HCT116 (cell line): ENCODE results near the gene ZNF83.

Experiments
- CTCF ChIP-seq, 3 experiments: fragments of 200-600 bp in 1 of 3; sonication (generic) in 1 of 3; IDR thresholded peaks in 2 of 3; conservative IDR thresholded peaks in 1 of 3; 2 replicates each; pipeline ENCODE4 v1.5.1; 2012 to 2017; ENCODE audit warnings: low read depth in 2 of 3, low read length in 2 of 3, antibody characterized with exemption in 1 of 3, borderline replicate concordance in 1 of 3, control low read depth in 1 of 3, mild to moderate bottlenecking in 1 of 3, mixed read lengths in 1 of 3, mixed run types in 1 of 3, moderate library complexity in 1 of 3; ENCODE audit not compliant: insufficient read depth in 1 of 3
- EGR1 ChIP-seq: IDR thresholded peaks from 2 replicates; pipeline ENCODE4 v1.6.1; 2012; ENCODE audit warnings: low read depth
- EZH2 ChIP-seq: fragments of 200-600 bp; sonication (generic); IDR thresholded peaks from 2 replicates; pipeline ENCODE4 v1.6.1; 2017; ENCODE audit warnings: antibody characterized with exemption, mixed run types
- EZH2phosphoT487 ChIP-seq: fragments of 200-600 bp; IDR thresholded peaks from 2 replicates; pipeline ENCODE4 v1.6.1; 2018; ENCODE audit warnings: antibody characterized with exemption, borderline replicate concordance
- JUND ChIP-seq: IDR thresholded peaks from 2 replicates; pipeline ENCODE4 v1.6.1; 2012
- POLR2A ChIP-seq: IDR thresholded peaks from 2 replicates; pipeline ENCODE4 v1.7.0; 2011; ENCODE audit warnings: borderline replicate concordance; ENCODE audit not compliant: insufficient read depth, insufficient read length; ENCODE audit errors: extremely low read depth
- POLR2AphosphoS5 ChIP-seq: IDR thresholded peaks from 2 replicates; pipeline ENCODE4 v1.6.1; 2011; ENCODE audit warnings: mild to moderate bottlenecking, low read depth, low read length, moderate library complexity
- RAD21 ChIP-seq: IDR thresholded peaks from 2 replicates; pipeline ENCODE4 v1.6.1; 2012; ENCODE audit warnings: low read depth, mild to moderate bottlenecking
- REST ChIP-seq: IDR thresholded peaks from 2 replicates; pipeline ENCODE4 v1.6.1; 2012; ENCODE audit warnings: low read depth
- SRF ChIP-seq: IDR thresholded peaks from 2 replicates; pipeline ENCODE4 v1.6.1; 2012; ENCODE audit warnings: low read depth
- ZFX ChIP-seq: fragments of 450-650 bp; IDR thresholded peaks from 2 replicates; pipeline ENCODE4 v1.6.1; 2017
- ZNF274 ChIP-seq: fragments of 200-500 bp; sonication (Bioruptor generic); IDR thresholded peaks from 2 replicates; pipeline ENCODE4 v1.6.1; 2014; ENCODE audit warnings: mild to moderate bottlenecking, low read depth, low read length, inconsistent platforms

- TF ChIP-seq ZNF274 (no peak), EZH2 (no peak), POLR2AphosphoS5 (no peak), CTCF (IDR thresholded peaks at IDR 0.05 in 2 of 3, conservative IDR thresholded peaks at IDR 0.05 in 1 of 3; ENCODE audit: borderline replicate concordance in 1 of 3, insufficient read depth in 1 of 3, low read depth in 2 of 3, low read length in 2 of 3) (no peak), SRF (no peak), RAD21 (no peak), EZH2phosphoT487 (no peak), POLR2A (no peak), JUND (no peak), REST (no peak), EGR1 (no peak), ZFX (no peak)
Observed at GRCh38 chr19:52566121-52566520, 72.0 kb downstream of the ZNF83 start.
